Stimulated activated CD8-positive, alpha-beta memory T cell treated with anti-CD3 and anti-CD28 coated beads, Interleukin-15, amount 100 ng/mL, for 4 hours (primary cell): ENCODE measurements around the gene OR11H6.
"Not testable (repeated sequence)": the region's sequence is repeated elsewhere in the genome, so short reads cannot be mapped to it uniquely, and the experiment has no call there.

Experiments
- DNase-seq, 2 donors: peaks; one replicate each; pipeline ENCODE4 v3.0.0-alpha.2; 2020; ENCODE audit warnings: low read depth in 2 of 2

The OR11H6 gene

DNA sequence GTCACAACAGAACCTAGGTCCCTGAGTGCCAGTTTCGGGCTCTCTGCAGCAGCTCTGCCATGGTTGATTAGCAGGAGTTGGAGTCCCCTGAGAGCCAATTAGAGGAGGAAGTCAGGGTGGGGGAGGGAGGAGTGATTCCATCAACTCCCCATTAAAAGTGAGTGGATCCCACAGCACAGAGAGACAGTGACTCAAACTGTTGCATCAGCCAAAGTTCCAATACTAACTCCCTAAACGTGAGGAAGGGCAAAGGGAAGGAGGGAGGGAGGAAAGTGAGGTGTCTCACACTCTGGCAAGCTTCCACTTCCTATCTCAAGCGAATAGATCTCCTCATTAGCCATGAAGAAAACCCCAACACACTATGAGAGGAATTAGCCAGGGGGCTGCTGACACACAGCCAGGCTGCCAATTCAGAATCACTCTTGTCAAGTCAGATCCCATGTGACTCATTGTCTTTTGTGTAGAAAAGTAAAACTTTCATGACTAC lies 39.2 kb downstream of the OR11H6 start:
- DNase-seq = no peak

DNA sequence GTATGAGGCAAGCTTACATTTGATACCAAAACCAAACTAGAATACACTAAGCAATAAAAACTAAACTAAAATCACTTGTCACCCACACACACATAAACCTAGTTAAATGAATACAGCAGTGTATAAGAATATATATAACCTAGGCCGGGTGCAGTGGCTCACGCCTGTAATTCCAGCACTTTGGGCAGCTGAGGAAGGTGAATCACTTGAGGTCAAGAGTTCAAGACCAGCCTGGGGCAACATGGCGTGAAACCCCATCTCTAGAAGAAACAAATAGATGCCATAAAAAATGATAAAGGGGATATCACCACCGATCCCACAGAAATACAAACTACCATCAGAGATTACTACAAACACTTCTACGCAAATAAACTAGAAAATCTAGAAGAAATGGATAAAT lies 40.9 kb downstream of the OR11H6 start:
- DNase-seq = not testable (repeated sequence)

DNA sequence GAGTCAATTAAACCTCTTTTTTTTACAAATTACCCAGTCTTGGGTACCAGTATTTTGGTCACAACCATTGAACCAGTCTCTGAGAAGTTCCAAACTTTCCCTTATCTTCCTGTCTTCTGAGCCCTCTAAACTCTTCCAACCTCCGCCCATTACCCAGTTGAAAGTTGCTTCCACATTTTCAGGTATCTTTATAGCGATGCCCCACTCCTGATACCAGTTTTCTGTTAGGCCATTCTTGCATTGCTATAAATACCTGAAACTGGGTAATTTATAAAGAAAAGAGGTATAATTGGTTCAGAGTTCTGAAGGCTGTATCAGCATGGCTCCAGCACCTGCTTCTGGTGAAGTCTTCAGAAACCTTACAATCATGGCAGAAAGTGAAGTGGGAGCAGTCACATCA lies 50.6 kb downstream of the OR11H6 start:
- DNase-seq = no peak
